HEK293 (cell line): ENCODE measurements around the gene ZNF70.

Source experiments
- CTCF ChIA-PET: fragments of 350-600 bp; formaldehyde crosslinking; extraction: SDS; loops from one replicate; lab custom pipeline; 2021; ENCODE audit warnings: antibody characterized with exemption; lab: Yijun Ruan, JAX
- POLR2A ChIA-PET: fragments of 300-600 bp; formaldehyde crosslinking; extraction: SDS; loops from one replicate; lab custom pipeline; 2020; ENCODE audit warnings: antibody characterized with exemption, inconsistent platforms; lab: Yijun Ruan, JAX
- H3K27ac ChIP-seq: fragments of 200-500 bp; sonication (Bioruptor generic); 2 replicates; pipeline ENCODE4 v1.5.1; 2014; ENCODE audit warnings: low read depth, low read length, control low read depth, inconsistent platforms; ENCODE audit errors: extremely low read depth
- H3K36me3 ChIP-seq, 2 experiments: fragments of 200-500 bp in 1 of 2; sonication (Bioruptor generic) in 1 of 2; 1 replicate in 1 of 2; 2 replicates in 1 of 2; pipeline ENCODE4 v1.5.1; 2014 to 2017; ENCODE audit warnings: inconsistent platforms in 2 of 2, low read length in 2 of 2; ENCODE audit not compliant: control insufficient read depth in 2 of 2, insufficient read depth in 1 of 2
- H3K4me1 ChIP-seq: fragments of 200-500 bp; sonication (Bioruptor generic); 2 replicates; pipeline ENCODE4 v1.5.1; 2014; ENCODE audit warnings: mild to moderate bottlenecking, low read length, inconsistent platforms; ENCODE audit not compliant: control insufficient read depth, insufficient read depth
- H3K4me3 ChIP-seq: 2 replicates; pipeline ENCODE4 v1.5.1; 2011; ENCODE audit warnings: low read depth, mild to moderate bottlenecking, control low read depth, low read length, moderate library complexity
- H3K9me3 ChIP-seq: fragments of 200-500 bp; sonication (Bioruptor generic); 2 replicates; pipeline ENCODE4 v1.5.1; 2014; ENCODE audit warnings: low read depth, low read length, inconsistent platforms; ENCODE audit not compliant: control insufficient read depth, insufficient read depth
- AEBP2 ChIP-seq: fragments of 450-650 bp; formaldehyde crosslinking; IDR thresholded peaks from 2 replicates; pipeline ENCODE4 v1.5.1; 2016; ENCODE audit warnings: missing biosample characterization, missing genetic modification characterization, borderline replicate concordance
- CTCF ChIP-seq: fragments of 450-650 bp; formaldehyde crosslinking; IDR thresholded peaks from 2 replicates; pipeline ENCODE4 v1.5.1; 2016; ENCODE audit warnings: missing biosample characterization, missing genetic modification characterization
- EGR2 ChIP-seq: fragments of 450-650 bp; formaldehyde crosslinking; IDR thresholded peaks from 2 replicates; pipeline ENCODE4 v1.5.1; 2016; ENCODE audit warnings: low read depth, missing biosample characterization, missing genetic modification characterization
- ELK4 ChIP-seq: IDR thresholded peaks from 2 replicates; pipeline ENCODE4 v1.6.1; 2011; ENCODE audit warnings: mild to moderate bottlenecking, low read depth, low read length, borderline replicate concordance
- FEZF1 ChIP-seq: fragments of 450-650 bp; formaldehyde crosslinking; IDR thresholded peaks from 2 replicates; pipeline ENCODE4 v1.5.1; 2016; ENCODE audit warnings: missing biosample characterization, missing genetic modification characterization
- GLI2 ChIP-seq: fragments of 450-650 bp; formaldehyde crosslinking; IDR thresholded peaks from 2 replicates; pipeline ENCODE4; 2017; ENCODE audit warnings: missing biosample characterization, missing genetic modification characterization, low read depth, borderline replicate concordance
- HOXA7 ChIP-seq: sonication (generic); formaldehyde crosslinking; IDR thresholded peaks from 2 replicates; pipeline ENCODE4 v1.8.1; 2022; ENCODE audit warnings: missing genetic modification reagents, borderline replicate concordance
- KLF1 ChIP-seq: fragments of 450-650 bp; formaldehyde crosslinking; IDR thresholded peaks from 2 replicates; pipeline ENCODE4 v1.5.1; 2016; ENCODE audit warnings: missing biosample characterization, missing genetic modification characterization
- KLF17 ChIP-seq: fragments of 450-650 bp; formaldehyde crosslinking; IDR thresholded peaks from 2 replicates; pipeline ENCODE4 v1.5.1; 2016; ENCODE audit warnings: missing biosample characterization, missing genetic modification characterization
- YY2 ChIP-seq: fragments of 450-650 bp; formaldehyde crosslinking; IDR thresholded peaks from 2 replicates; pipeline ENCODE4 v1.5.1; 2016; ENCODE audit warnings: missing biosample characterization, missing genetic modification characterization
- ZFHX2 ChIP-seq: fragments of 450-650 bp; formaldehyde crosslinking; conservative IDR thresholded peaks from 2 replicates; pipeline ENCODE4 v1.5.1; 2016; ENCODE audit warnings: missing biosample characterization, missing genetic modification characterization
- ZNF133 ChIP-seq: fragments of 450-650 bp; formaldehyde crosslinking; IDR thresholded peaks from 2 replicates; pipeline ENCODE4 v1.5.1; 2016; ENCODE audit warnings: missing biosample characterization, missing genetic modification characterization
- ZNF155 ChIP-seq: fragments of 450-650 bp; formaldehyde crosslinking; IDR thresholded peaks from 2 replicates; pipeline ENCODE4 v1.5.1; 2016; ENCODE audit warnings: missing biosample characterization, missing genetic modification characterization
- ZNF248 ChIP-seq: fragments of 450-650 bp; formaldehyde crosslinking; IDR thresholded peaks from 2 replicates; pipeline ENCODE4 v1.5.1; 2017; ENCODE audit warnings: missing biosample characterization, missing genetic modification characterization
- ZNF274 ChIP-seq, 2 experiments: fragments of 200-500 bp in 1 of 2; fragments of 450-650 bp in 1 of 2; sonication (Bioruptor generic) in 1 of 2; formaldehyde crosslinking in 1 of 2; IDR thresholded peaks; 2 replicates each; pipeline versions ENCODE4 v1.5.1 to v1.6.1; 2014 to 2016; ENCODE audit warnings: borderline replicate concordance in 1 of 2, inconsistent platforms in 1 of 2, low read length in 1 of 2, missing biosample characterization in 1 of 2, missing genetic modification characterization in 1 of 2
- ZNF280C ChIP-seq: fragments of 450-650 bp; formaldehyde crosslinking; IDR thresholded peaks from 2 replicates; pipeline ENCODE4 v1.5.1; 2016; ENCODE audit warnings: missing biosample characterization, missing genetic modification characterization
- ZNF311 ChIP-seq: fragments of 450-650 bp; formaldehyde crosslinking; IDR thresholded peaks from 2 replicates; pipeline ENCODE4 v1.5.1; 2017; ENCODE audit warnings: missing biosample characterization, missing genetic modification characterization, borderline replicate concordance
- ZNF350 ChIP-seq: fragments of 450-650 bp; formaldehyde crosslinking; IDR thresholded peaks from 2 replicates; pipeline ENCODE4 v1.5.0; 2017; ENCODE audit warnings: missing biosample characterization, mild to moderate bottlenecking, missing genetic modification characterization
- ZNF488 ChIP-seq: fragments of 450-650 bp; formaldehyde crosslinking; IDR thresholded peaks from 2 replicates; pipeline ENCODE4 v1.5.1; 2016; ENCODE audit warnings: missing biosample characterization, missing genetic modification characterization
- ZNF513 ChIP-seq: fragments of 450-650 bp; IDR thresholded peaks from 2 replicates; pipeline ENCODE4 v1.5.1; 2018; ENCODE audit warnings: missing biosample characterization, missing genetic modification characterization
- ZNF571 ChIP-seq: fragments of 450-650 bp; formaldehyde crosslinking; IDR thresholded peaks from 2 replicates; pipeline ENCODE4 v1.5.0; 2017; ENCODE audit warnings: missing biosample characterization, missing genetic modification characterization
- ZNF707 ChIP-seq: fragments of 450-650 bp; formaldehyde crosslinking; IDR thresholded peaks from 2 replicates; pipeline ENCODE4 v1.5.1; 2016; ENCODE audit warnings: missing biosample characterization, missing genetic modification characterization
- ZSCAN18 ChIP-seq: fragments of 450-650 bp; formaldehyde crosslinking; IDR thresholded peaks from 2 replicates; pipeline ENCODE4 v1.5.1; 2016; ENCODE audit warnings: missing biosample characterization, missing genetic modification characterization

ZNF70 gene

GRCh38 chr22:23753385-23753784 lies 2.5 kb upstream of the ZNF70 start:
- Histone ChIP-seq H3K4me1 (peaks cover 9% of the 10 kb centered on the region; the same call in 1 of the 2 replicates), H3K27ac (no peak overlapping the region)
- POLR2A ChIA-PET = interaction anchor here (0.6 to 0.7 kb wide), 2 partner anchors 15 to 260 kb away, joined by 4 read pairs; no protein-coding TSS in a partner anchor

GRCh38 chr22:23752750-23753149 lies 1.8 kb upstream of the ZNF70 start:
- POLR2A ChIA-PET = no interaction called here
- H3K9me3 ChIP-seq = no peaks in the 10 kb centered on the region
- no peak for TF ChIP-seq ZNF280C
- no peak for TF ChIP-seq FEZF1 (tag by site-specific recombination)
- no peak for TF ChIP-seq KLF1
- TF ChIP-seq AEBP2 (tag by site-specific recombination) = no peak
- TF ChIP-seq ZNF488 (tag by site-specific recombination) = no peak
- TF ChIP-seq CTCF (tag by site-specific recombination) = no peak
- no peak for TF ChIP-seq ZNF707 (tag by site-specific recombination)
- TF ChIP-seq ZNF311 (tag by site-specific recombination) = no peak
- no peak for TF ChIP-seq ZNF248 (tag by site-specific recombination)
- TF ChIP-seq YY2 (tag by site-specific recombination) = no peak
- TF ChIP-seq HOXA7 (CRISPR knock-in tag) = no peak
- TF ChIP-seq ZNF133 (tag by site-specific recombination) = no peak
- no peak for TF ChIP-seq ZNF155 (tag by site-specific recombination)
- no peak for TF ChIP-seq ZNF571 (tag by site-specific recombination)
- no peak for TF ChIP-seq ZNF513
- TF ChIP-seq ZNF350 = no peak
- no peak for TF ChIP-seq ZNF274 (IDR thresholded peaks at IDR 0.05; ENCODE audit: low read length)
- no peak for TF ChIP-seq ZNF274 (tag by site-specific recombination; IDR thresholded peaks at IDR 0.05; ENCODE audit: borderline replicate concordance)
- no peak for TF ChIP-seq KLF17 (tag by site-specific recombination)
- no peak for TF ChIP-seq ZSCAN18 (tag by site-specific recombination)
- TF ChIP-seq ELK4 = no peak
- peaks cover 9% of the 10 kb centered on the region; the same call in 1 of the 2 replicates for H3K4me1 ChIP-seq
- CTCF ChIA-PET = no interaction called here
- H3K27ac ChIP-seq = no peak overlapping the region
- H3K36me3 ChIP-seq = no peaks in the 10 kb centered on the region; a peak in 1 of 3 replicates
- no peak overlapping the region for H3K4me3 ChIP-seq

More at GRCh38 chr22:23753385-23753784, 2.5 kb upstream of the ZNF70 start:
- Histone ChIP-seq H3K9me3 (no peaks in the 10 kb centered on the region), H3K36me3 (no peaks in the 10 kb centered on the region; a peak in 1 of 3 replicates), H3K4me3 (no peak overlapping the region)
- TF ChIP-seq GLI2 (tag by site-specific recombination) (no peak), ZFHX2 (tag by site-specific recombination) (peak; percentile 93), EGR2 (tag by site-specific recombination) (peak; percentile 94)
- CTCF ChIA-PET = interaction anchor here (0.6 kb wide), 1 partner anchor 168 kb away, joined by 3 read pairs; no protein-coding TSS in a partner anchor
